Neuronal stem cell (in vitro differentiated cells): Measurements from ENCODE around the gene CDH2.

ENCODE experiments used
- DNase-seq: peaks from one replicate; pipeline ENCODE4 v3.0.0-alpha.2; 2013; ENCODE audit warnings: low spot score
- H2AFZ ChIP-seq: one replicate; pipeline ENCODE4 v1.6.1; 2013; ENCODE audit warnings: mild to moderate bottlenecking, low read length, inconsistent platforms
- H2AK5ac ChIP-seq: 2 replicates; pipeline ENCODE4 v1.6.1; 2013; ENCODE audit warnings: low read depth, mild to moderate bottlenecking, inconsistent platforms, low read length, moderate library complexity, mixed read lengths
- H2BK120ac ChIP-seq: 2 replicates; pipeline ENCODE4 v1.6.1; 2013; ENCODE audit warnings: low read depth, mild to moderate bottlenecking, inconsistent platforms, low read length, moderate library complexity, mixed read lengths
- H2BK12ac ChIP-seq: one replicate; pipeline ENCODE4 v1.6.1; 2013; ENCODE audit warnings: low read length, inconsistent platforms
- H2BK15ac ChIP-seq: 2 replicates; pipeline ENCODE4 v1.6.1; 2013; ENCODE audit warnings: mild to moderate bottlenecking, low read length, inconsistent platforms, mixed read lengths
- H2BK5ac ChIP-seq: one replicate; pipeline ENCODE4 v1.6.1; 2013; ENCODE audit warnings: inconsistent platforms, mild to moderate bottlenecking, low read length, moderate library complexity
- H3K14ac ChIP-seq: one replicate; pipeline ENCODE4 v1.6.1; 2013; ENCODE audit warnings: low read length, inconsistent platforms
- H3K18ac ChIP-seq: 2 replicates; pipeline ENCODE4 v1.6.1; 2013; ENCODE audit warnings: low read length, inconsistent platforms
- H3K23ac ChIP-seq: 2 replicates; pipeline ENCODE4 v1.6.1; 2013; ENCODE audit warnings: low read depth, mild to moderate bottlenecking, mixed read lengths, low read length, inconsistent platforms; ENCODE audit not compliant: poor library complexity
- H3K27ac ChIP-seq: replicated peaks from 3 replicates; pipeline ENCODE4 v1.5.1; 2013; ENCODE audit warnings: low read length, inconsistent platforms
- H3K27me3 ChIP-seq, 3 experiments: 2 replicates each; pipeline ENCODE4 v1.6.1; 2013; ENCODE audit warnings: low read length in 3 of 3, mild to moderate bottlenecking in 2 of 3, inconsistent platforms in 1 of 3, low read depth in 1 of 3, mixed read lengths in 1 of 3, moderate library complexity in 1 of 3; ENCODE audit not compliant: control insufficient read depth in 3 of 3, insufficient read depth in 3 of 3
- H3K36me3 ChIP-seq, 2 donors: replicated peaks in 1 of 2; 2 replicates each; pipeline ENCODE4 v1.6.1; 2013; ENCODE audit warnings: low read length in 2 of 2; ENCODE audit not compliant: control insufficient read depth in 2 of 2, insufficient read depth in 2 of 2
- H3K4ac ChIP-seq: 2 replicates; pipeline ENCODE4 v1.6.1; 2013; ENCODE audit warnings: inconsistent platforms, mild to moderate bottlenecking, low read length, moderate library complexity
- H3K4me1 ChIP-seq, 2 donors: 1 replicate in 1 of 2; 2 replicates in 1 of 2; pipeline ENCODE4 v1.6.1; 2013; ENCODE audit warnings: low read length in 2 of 2, low read depth in 1 of 2; ENCODE audit not compliant: control insufficient read depth in 2 of 2, insufficient read depth in 1 of 2
- H3K4me2 ChIP-seq: one replicate; pipeline ENCODE4 v1.6.1; 2013; ENCODE audit warnings: mild to moderate bottlenecking, low read length, inconsistent platforms; ENCODE audit not compliant: insufficient read depth, poor library complexity, severe bottlenecking
- H3K4me3 ChIP-seq, 2 donors: 2 replicates each; pipeline ENCODE4 v1.5.1; 2013; ENCODE audit warnings: low read length in 2 of 2, mild to moderate bottlenecking in 2 of 2, inconsistent platforms in 1 of 2, moderate library complexity in 1 of 2
- H3K79me1 ChIP-seq: one replicate; pipeline ENCODE4 v1.6.1; 2013; ENCODE audit warnings: low read depth, mild to moderate bottlenecking, inconsistent platforms, low read length, moderate library complexity
- H3K9ac ChIP-seq: one replicate; pipeline ENCODE4 v1.6.1; 2013; ENCODE audit warnings: mild to moderate bottlenecking, low read depth, low read length, inconsistent platforms; ENCODE audit not compliant: poor library complexity
- H3K9me3 ChIP-seq, 2 donors: replicated peaks in 1 of 2; 2 replicates each; pipeline versions ENCODE3 to v1.6.1; 2013; ENCODE audit warnings: low read length in 2 of 2, mild to moderate bottlenecking in 2 of 2, inconsistent platforms in 1 of 2, low read depth in 1 of 2, mixed read lengths in 1 of 2, moderate library complexity in 1 of 2; ENCODE audit not compliant: control insufficient read depth in 2 of 2, insufficient read depth in 1 of 2
- H4K8ac ChIP-seq: one replicate; pipeline ENCODE4 v1.6.1; 2013; ENCODE audit warnings: low read depth, mild to moderate bottlenecking, inconsistent platforms, low read length, moderate library complexity
- H4K91ac ChIP-seq: one replicate; pipeline ENCODE4 v1.6.1; 2013; ENCODE audit warnings: low read length, low read depth, mild to moderate bottlenecking, inconsistent platforms; ENCODE audit not compliant: poor library complexity
- WGBS, 2 donors: extraction: QIAGEN DNeasy Blood & Tissue Kit; methylation state at CpG; one replicate each; pipeline ENCODE4 v1.1.7; 2013; ENCODE audit warnings: missing lambda C conversion rate in 2 of 2, mixed read lengths in 1 of 2; ENCODE audit not compliant: insufficient read length in 2 of 2, insufficient replicate concordance in 1 of 2; ENCODE audit errors: extremely low coverage in 2 of 2; 5-methylcytosine and 5-hydroxymethylcytosine counted together

The CDH2 gene

GRCh38 chr18:27901424-27902226, 275.3 kb downstream of the CDH2 start:
- Histone ChIP-seq H3K23ac (no peak overlapping the region), H2BK15ac (no peak overlapping the region), H3K4me3 (no peak overlapping the region), H3K27me3 (no peaks in the 10 kb centered on the region), H3K9me3 (peaks cover 1 to 12% of the 10 kb centered on the region in 2 donors), H2AK5ac (no peak overlapping the region), H3K18ac (no peak overlapping the region), H3K4me1 (no peaks in the 10 kb centered on the region), H2BK5ac (no peak overlapping the region), H3K9ac (no peak overlapping the region), H3K79me1 (peaks cover 2% of the 10 kb centered on the region), H2BK12ac (no peak overlapping the region), H3K36me3 (no peaks in the 10 kb centered on the region), H3K14ac (no peak overlapping the region), H2AFZ (peak overlapping the region; percentile 77), H4K8ac (no peak overlapping the region), H4K91ac (no peak overlapping the region), H3K4me2 (no peak overlapping the region), H2BK120ac (no peak overlapping the region), H3K4ac (no peak overlapping the region), H3K27ac (no peak overlapping the region)
- DNase-seq = no peak
- WGBS, 2 donors = no CpG with 5 or more reads among the region's 4 CpGs
